Measurements from ENCODE around the gene PTPN4. TPM values are rescaled to one million over a fixed set of nuclear protein-coding genes. Genes with fewer than 3 reads are reported as not detected.

Gene PTPN4
- total and polyA plus RNA-seq, 2 of the 13 experiments (the other 11 are each of a cell fraction or from before 2014, with no cell fraction given): 20.3 to 34.6 TPM

- no peak for TF ChIP-seq GPBP1L1 (CRISPR knock-in tag; IDR thresholded peaks at IDR 0.05)
- no peak for TF ChIP-seq TCF7 (IDR thresholded peaks at IDR 0.05; ENCODE audit: low read depth)
- no peak for TF ChIP-seq SAP130 (CRISPR knock-in tag; IDR thresholded peaks at IDR 0.05; ENCODE audit: low read depth)
- TF ChIP-seq NPAS2 (CRISPR knock-in tag; IDR thresholded peaks at IDR 0.05; ENCODE audit: borderline replicate concordance): no peak
- no peak for TF ChIP-seq ZNF329 (CRISPR knock-in tag; IDR thresholded peaks at IDR 0.05; ENCODE audit: low read depth)
- peak; percentile 63 for TF ChIP-seq FOXA1 (IDR thresholded peaks at IDR 0.05)
- peak; percentile 50 for TF ChIP-seq FOXA1 (CRISPR knock-in tag; IDR thresholded peaks at IDR 0.05)
- TF ChIP-seq E2F2 (CRISPR knock-in tag; IDR thresholded peaks at IDR 0.05; ENCODE audit: borderline replicate concordance): no peak
- TF ChIP-seq ZNF678 (CRISPR knock-in tag; IDR thresholded peaks at IDR 0.05): no peak
- no peak for TF ChIP-seq GMEB2 (CRISPR knock-in tag; IDR thresholded peaks at IDR 0.05; ENCODE audit: low read depth)
- no peak for TF ChIP-seq SIN3A (IDR thresholded peaks at IDR 0.05; ENCODE audit: borderline replicate concordance, low read depth, low read length)
- TF ChIP-seq IKZF1 (IDR thresholded peaks at IDR 0.05): no peak
- no peak for TF ChIP-seq ZNF879 (CRISPR knock-in tag; IDR thresholded peaks at IDR 0.05)
- no peak for TF ChIP-seq CENPBD1 (CRISPR knock-in tag; IDR thresholded peaks at IDR 0.05; ENCODE audit: borderline replicate concordance, low read depth)
- TF ChIP-seq NKX3-1 (CRISPR knock-in tag; IDR thresholded peaks at IDR 0.05): no peak
- no peak for TF ChIP-seq ZNF670 (CRISPR knock-in tag; IDR thresholded peaks at IDR 0.05; ENCODE audit: borderline replicate concordance)
- no peak for TF ChIP-seq ETS1 (CRISPR knock-in tag; IDR thresholded peaks at IDR 0.05)
- no peak for TF ChIP-seq SOX13 (IDR thresholded peaks at IDR 0.05)
- peak in 1 of 2 experiments; percentile 64; a peak in 2 of 4 replicates for TF ChIP-seq SOX13 (CRISPR knock-in tag; conservative IDR thresholded peaks at IDR 0.05 in 1 of 2, IDR thresholded peaks at IDR 0.05 in 1 of 2)
- peak; percentile 29; the same call in 1 of the 2 replicates for TF ChIP-seq FOXJ3 (CRISPR knock-in tag; IDR thresholded peaks at IDR 0.05; ENCODE audit: borderline replicate concordance)
- no peak for TF ChIP-seq ZNF432 (CRISPR knock-in tag; IDR thresholded peaks at IDR 0.05; ENCODE audit: borderline replicate concordance)
- TF ChIP-seq CREBL2 (CRISPR knock-in tag; IDR thresholded peaks at IDR 0.05; ENCODE audit: borderline replicate concordance): no peak
- no peak for TF ChIP-seq SATB2 (CRISPR knock-in tag; IDR thresholded peaks at IDR 0.05)
- TF ChIP-seq SIX4 (CRISPR knock-in tag; IDR thresholded peaks at IDR 0.05): peak; percentile 31; the same call in 1 of the 2 replicates
- no peak for TF ChIP-seq ZFP37 (CRISPR knock-in tag; IDR thresholded peaks at IDR 0.05; ENCODE audit: borderline replicate concordance)
- TF ChIP-seq MTA3 (CRISPR knock-in tag; IDR thresholded peaks at IDR 0.05): no peak
- no peak for TF ChIP-seq SRF (IDR thresholded peaks at IDR 0.05; ENCODE audit: low read depth, low read length)
Measured at GRCh38 chr2:119765433-119766002, 5.8 kb downstream of the PTPN4 start (continued).

Measured in HepG2 (cell line).